AG04449 (cell line): ENCODE data around the gene CPNE2.

Experiments used
- CTCF ChIA-PET: fragments of 350-600 bp; formaldehyde crosslinking; extraction: SDS; loops from one replicate; lab custom pipeline; 2021; ENCODE audit warnings: antibody characterized with exemption; lab: Yijun Ruan, JAX
- POLR2A ChIA-PET: fragments of 400-600, 350-600 bp; formaldehyde crosslinking; extraction: SDS; loops from one replicate; lab custom pipeline; 2020; ENCODE audit warnings: antibody characterized with exemption, inconsistent platforms; lab: Yijun Ruan, JAX
- DNase-seq: peaks from one replicate; pipeline ENCODE4 v3.0.0-alpha.2; 2010; ENCODE audit warnings: low read depth, low spot score
- H3K4me3 ChIP-seq: 2 replicates; pipeline ENCODE4 v1.5.1; 2011; ENCODE audit warnings: low read depth, mild to moderate bottlenecking, control low read depth, low read length
- CTCF ChIP-seq: IDR thresholded peaks from one replicate; pipeline ENCODE4 v1.5.1; 2011; ENCODE audit warnings: mild to moderate bottlenecking, moderate library complexity, low read length, control low read depth, inconsistent platforms; ENCODE audit not compliant: insufficient read depth; ENCODE audit errors: missing control alignments

The CPNE2 gene

GRCh38 chr16:57131351-57131970 is 39.1 kb downstream of the CPNE2 start:
- TF ChIP-seq CTCF, result no peak
- ChIA-PET POLR2A (no interaction called here), CTCF (interaction anchor here (0.9 kb wide), 1 partner anchor 38 kb away, joined by 4 read pairs; the partner anchor contains the start of gene CPNE2)
- no peak for DNase-seq
- no peak overlapping the region for H3K4me3 ChIP-seq

GRCh38 chr16:57132470-57132869 is 40.1 kb downstream of the CPNE2 start:
- no peak overlapping the region for H3K4me3 ChIP-seq
- no peak for TF ChIP-seq CTCF
- CTCF ChIA-PET, result no interaction called here
- DNase-seq, result no peak
- POLR2A ChIA-PET, result no interaction called here

GRCh38 chr16:57133031-57133430 is 40.6 kb downstream of the CPNE2 start:
- DNase-seq, result no peak
- ChIA-PET POLR2A (no interaction called here), CTCF (interaction anchor here (0.5 to 1.9 kb wide), 2 partner anchors 36 to 48 kb away, joined by 3 to 6 read pairs; no protein-coding TSS in a partner anchor)
- TF ChIP-seq CTCF, result no peak
- H3K4me3 ChIP-seq, result no peak overlapping the region

- no peak for DNase-seq
- no peak overlapping the region for H3K4me3 ChIP-seq
- CTCF ChIA-PET, result interaction anchor here (1.9 kb wide), 1 partner anchor 49 kb away, joined by 6 read pairs; no protein-coding TSS in a partner anchor
- no peak for TF ChIP-seq CTCF
- POLR2A ChIA-PET, result no interaction called here
These were observed 41.5 kb downstream of the CPNE2 start for GRCh38 chr16:57133886-57134285.

- no peak for DNase-seq
- ChIA-PET CTCF (no interaction called here), POLR2A (no interaction called here)
- H3K4me3 ChIP-seq, result no peak overlapping the region
- TF ChIP-seq CTCF, result no peak
These were observed 42.6 kb downstream of the CPNE2 start for GRCh38 chr16:57134982-57135381.

GRCh38 chr16:57137043-57137442 is 44.7 kb downstream of the CPNE2 start:
- DNase-seq, result no peak
- TF ChIP-seq CTCF, result no peak
- H3K4me3 ChIP-seq, result no peak overlapping the region
- ChIA-PET CTCF (interaction anchor here (1.0 to 1.5 kb wide), 3 partner anchors 11 to 54 kb away, joined by 3 read pairs; no protein-coding TSS in a partner anchor), POLR2A (no interaction called here)
